GM19193 (cell line): ENCODE results near the gene OR1N1.

Experiments used
- POLR2A ChIP-seq: IDR thresholded peaks from 4 replicates; pipeline ENCODE4 v1.6.1; 2011; ENCODE audit not compliant: insufficient read depth, insufficient read length; ENCODE audit errors: extremely low read depth

OR1N1 gene, protein sequence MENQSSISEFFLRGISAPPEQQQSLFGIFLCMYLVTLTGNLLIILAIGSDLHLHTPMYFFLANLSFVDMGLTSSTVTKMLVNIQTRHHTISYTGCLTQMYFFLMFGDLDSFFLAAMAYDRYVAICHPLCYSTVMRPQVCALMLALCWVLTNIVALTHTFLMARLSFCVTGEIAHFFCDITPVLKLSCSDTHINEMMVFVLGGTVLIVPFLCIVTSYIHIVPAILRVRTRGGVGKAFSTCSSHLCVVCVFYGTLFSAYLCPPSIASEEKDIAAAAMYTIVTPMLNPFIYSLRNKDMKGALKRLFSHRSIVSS

DNA sequence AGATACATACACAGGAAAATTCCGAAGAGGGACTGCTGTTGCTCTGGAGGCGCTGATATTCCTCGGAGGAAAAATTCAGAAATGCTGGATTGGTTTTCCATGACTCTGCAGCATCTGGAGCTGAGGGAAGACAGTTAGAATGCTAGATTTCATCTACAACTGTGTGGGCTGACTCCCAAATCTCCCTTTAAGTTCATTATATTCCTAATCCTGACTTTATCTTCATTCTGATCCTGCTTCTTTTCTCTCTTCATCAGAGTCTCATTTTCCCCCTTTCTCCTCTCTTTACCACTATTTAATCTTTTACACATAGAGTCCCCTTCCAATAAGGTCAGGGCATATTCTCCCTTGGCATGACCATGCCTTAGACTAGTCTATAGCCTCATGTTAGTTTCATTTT, at the start of gene OR1N1:
OR1N1 (minus strand) TSS at position 101 of the 400 bp plus-strand sequence; CDS start at position 101, 0 bp downstream.
- TF ChIP-seq POLR2A: no peak

DNA sequence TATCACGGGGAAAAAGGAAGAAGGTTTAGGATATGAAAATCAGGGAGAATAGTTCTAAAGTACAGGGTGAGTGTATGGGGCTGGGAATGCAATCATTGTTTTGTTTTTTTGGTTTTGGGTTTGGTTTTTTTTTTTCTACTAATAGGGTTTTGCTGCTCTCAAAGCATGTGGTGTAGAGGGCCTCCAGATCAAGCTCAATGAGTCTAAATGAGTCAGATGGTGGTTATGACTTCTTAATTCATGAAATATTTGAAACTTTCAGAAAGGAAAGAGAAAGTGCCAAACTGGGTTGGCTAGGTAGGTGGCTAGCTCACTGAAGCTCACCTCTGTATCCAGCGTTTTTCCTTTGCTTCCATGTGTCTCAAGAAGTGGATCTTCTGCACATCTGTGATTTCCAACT, 45.4 kb upstream of the OR1N1 start:
- no peak for TF ChIP-seq POLR2A

DNA sequence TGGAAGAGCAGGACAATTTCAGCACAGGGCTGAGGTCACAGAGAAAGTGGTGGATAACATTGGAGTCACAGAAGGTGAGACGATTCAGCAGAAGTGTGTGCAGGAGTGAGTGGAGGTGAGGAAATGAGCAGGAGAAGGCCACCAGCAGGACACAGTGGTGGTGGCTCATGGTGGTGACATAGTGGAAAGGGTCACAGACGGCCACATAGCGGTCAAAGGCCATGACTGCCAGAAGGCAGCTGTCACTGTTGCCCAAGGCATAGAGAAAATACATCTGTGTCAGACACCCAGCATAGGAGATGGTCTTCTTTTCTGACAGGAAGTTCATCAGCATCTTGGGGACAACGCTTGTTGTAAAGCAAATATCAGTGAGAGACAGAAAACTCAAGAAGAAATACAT, 40.8 kb upstream of the OR1N1 start:
- no peak for TF ChIP-seq POLR2A

DNA sequence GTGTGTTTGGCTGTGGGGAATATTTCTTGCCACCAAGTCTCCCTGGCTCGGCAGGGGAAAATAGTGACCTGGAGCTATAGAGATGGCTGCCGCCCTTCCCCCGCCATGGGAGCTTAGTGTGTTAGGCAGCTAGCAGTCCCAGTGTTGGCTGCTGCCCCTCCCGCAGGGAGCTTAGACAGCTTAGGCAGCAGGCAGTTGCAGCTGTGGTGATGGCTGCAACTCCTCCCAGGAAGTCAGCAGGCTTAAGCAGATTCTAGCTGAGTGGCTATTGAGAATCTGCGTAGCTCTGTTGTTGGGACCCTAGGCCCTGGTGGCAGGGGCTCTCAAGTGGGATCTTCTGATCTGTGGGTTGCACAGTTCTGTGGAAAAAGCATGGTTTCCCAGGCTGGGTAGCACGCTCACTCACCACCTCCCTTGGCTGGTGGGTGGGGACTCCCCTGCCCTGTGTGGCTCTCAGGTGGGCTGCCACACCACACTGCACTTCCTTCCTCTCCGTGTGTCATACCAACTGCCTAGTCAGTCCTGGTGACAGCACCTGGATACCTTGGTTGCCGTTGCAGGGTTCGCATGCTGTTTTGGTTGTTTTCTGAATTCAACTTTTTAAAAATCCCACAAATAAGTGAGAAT, 35.2 kb upstream of the OR1N1 start:
- TF ChIP-seq POLR2A: no peak

DNA sequence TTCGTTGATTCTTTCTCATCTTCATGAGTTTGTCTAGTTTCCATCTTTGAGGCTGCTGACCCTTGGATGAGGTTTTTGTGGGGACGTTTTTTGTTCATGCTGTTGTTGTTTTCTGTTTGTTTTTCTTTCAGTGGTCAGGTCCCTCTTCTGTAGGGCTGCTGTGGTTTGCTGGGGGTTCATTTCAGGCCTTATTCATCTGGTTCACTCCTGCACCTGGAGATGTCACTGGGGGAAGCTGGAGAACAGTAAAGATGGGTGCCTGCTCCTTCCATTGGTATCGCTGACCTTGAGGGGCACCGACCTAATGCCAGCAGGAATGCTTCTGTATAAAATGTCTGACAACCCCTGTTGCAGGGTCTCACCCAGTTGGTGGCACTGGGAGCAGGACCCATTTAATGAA, 34.4 kb upstream of the OR1N1 start:
- no peak for TF ChIP-seq POLR2A

DNA sequence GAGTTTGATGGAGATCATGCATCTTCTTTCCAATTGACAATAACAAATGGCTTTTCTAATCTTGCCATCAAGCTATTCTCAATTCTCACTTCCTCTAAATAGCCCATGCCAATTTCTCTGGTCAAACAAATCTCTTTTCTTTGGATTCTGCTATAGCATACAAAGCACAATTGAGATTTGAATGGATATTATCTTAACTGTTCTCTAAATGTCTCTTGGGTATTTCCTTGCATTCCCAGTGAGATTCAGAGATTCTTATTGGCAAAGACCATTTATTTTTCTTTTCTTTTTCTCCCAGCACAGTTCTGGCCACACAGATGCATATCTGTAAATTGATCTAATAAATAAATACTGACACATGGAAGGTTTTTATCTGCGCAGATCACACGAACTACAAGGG, 25.7 kb upstream of the OR1N1 start, which contains the start of gene OR1N2:
OR1N2 (plus strand) TSS at position 301 of the 400 bp plus-strand sequence. CDS start 100 bp downstream, outside the sequence.
- no peak for TF ChIP-seq POLR2A

GRCh38 chr9:122551371-122551770, 24.3 kb upstream of the OR1N1 start:
- no peak for TF ChIP-seq POLR2A

- TF ChIP-seq POLR2A: no peak
These were observed 19.1 kb upstream of the OR1N1 start for GRCh38 chr9:122546196-122546595.

GRCh38 chr9:122538757-122539156, 11.7 kb upstream of the OR1N1 start:
- no peak for TF ChIP-seq POLR2A

GRCh38 chr9:122536134-122536533, 9.0 kb upstream of the OR1N1 start:
- no peak for TF ChIP-seq POLR2A

- no peak for TF ChIP-seq POLR2A
These were observed 491 bp downstream of the OR1N1 start for GRCh38 chr9:122526602-122527001.

- no peak for TF ChIP-seq POLR2A
These were observed 7.7 kb downstream of the OR1N1 start for GRCh38 chr9:122519376-122519775.

GRCh38 chr9:122518841-122519240, 8.3 kb downstream of the OR1N1 start, which contains the start of gene OR1J4:
Gene OR1J4, plus strand, starts transcription at chr9:122519141. Its CDS starts 0 bp downstream, at chr9:122519141.
- TF ChIP-seq POLR2A: no peak

DNA sequence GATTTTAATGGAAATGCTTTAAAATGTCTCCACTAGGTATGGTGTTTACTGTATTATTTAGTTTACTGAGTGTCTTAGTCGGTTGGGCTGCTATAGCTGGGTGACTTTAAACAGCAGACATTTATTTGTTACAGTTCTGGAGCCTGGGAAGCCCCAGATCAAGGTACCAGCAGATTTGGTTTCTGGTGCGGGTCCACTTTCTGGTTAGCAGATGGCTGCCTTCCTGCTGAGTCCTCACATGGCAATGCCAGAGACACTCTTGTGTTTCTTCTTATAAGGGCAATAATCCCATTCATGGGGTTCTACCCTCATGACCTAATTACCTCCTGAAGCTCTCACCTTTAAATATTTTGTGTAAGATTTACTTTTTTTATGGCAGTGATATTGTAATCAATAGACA, 8.9 kb downstream of the OR1N1 start:
- no peak for TF ChIP-seq POLR2A

DNA sequence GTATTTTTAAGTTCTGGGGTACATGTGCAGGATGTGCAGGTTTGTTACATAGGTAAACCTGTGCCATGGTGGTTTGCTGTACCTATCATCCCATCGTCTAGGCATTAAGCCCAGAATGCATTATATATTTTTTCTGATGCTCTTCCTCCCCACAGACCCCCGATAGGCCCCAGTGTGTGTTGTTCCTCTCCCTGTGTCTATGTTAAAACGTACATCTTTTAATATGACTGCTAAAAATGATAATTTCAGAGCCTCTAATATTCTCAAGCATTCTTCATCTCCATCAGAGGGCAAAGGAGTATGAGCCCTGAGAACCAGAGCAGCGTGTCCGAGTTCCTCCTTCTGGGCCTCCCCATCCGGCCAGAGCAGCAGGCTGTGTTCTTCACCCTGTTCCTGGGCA, 16.6 kb downstream of the OR1N1 start, which contains the start of gene OR1J2:
OR1J2 (plus strand) TSS at position 301 of the 400 bp plus-strand sequence; CDS start at position 301, 0 bp downstream.
- TF ChIP-seq POLR2A: no peak

- TF ChIP-seq POLR2A: no peak
These were observed 20.1 kb downstream of the OR1N1 start for GRCh38 chr9:122506964-122507363.
